ENCODE data around the gene NKX3-2. TPM values are rescaled to one million over a fixed set of nuclear protein-coding genes. Genes with fewer than 3 reads are reported as not detected.

NKX3-2 gene
- total and polyA plus RNA-seq, 2 of the 8 experiments (the other 6 are each of a cell fraction or from before 2014, with no cell fraction given) = 0.13 TPM; not detected in 1

DNA sequence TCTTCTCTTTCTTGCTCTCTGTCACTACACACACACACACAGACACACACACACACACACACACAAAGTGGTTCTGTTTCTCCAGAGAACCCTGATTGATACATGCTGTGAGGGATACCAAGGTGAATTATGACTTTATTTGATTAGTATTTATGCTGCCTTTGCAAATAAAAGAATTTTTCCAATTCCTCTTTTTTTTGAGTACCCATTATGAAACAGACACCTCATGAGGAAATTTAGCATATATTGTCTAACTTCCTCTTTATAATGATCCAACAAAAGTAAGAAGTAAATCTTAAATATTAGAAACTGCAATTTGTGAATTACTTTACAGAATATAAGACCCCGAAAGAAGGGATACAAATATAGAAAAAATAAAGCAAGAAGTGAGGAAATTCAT lies 45.8 kb downstream of the NKX3-2 start:
- Histone ChIP-seq H2BK5ac (ENCODE audit: low read depth, low read length) (no peak overlapping the region), H3K79me1 (ENCODE audit: low read depth, low read length) (no peaks in the 10 kb centered on the region), H3K4me3 (ENCODE audit: extremely low read depth in 1 of 4, insufficient read depth in 2 of 4, low read depth in 3 of 4, low read length in 4 of 4) (no peak overlapping the region), H2BK20ac (ENCODE audit: low read length) (no peak overlapping the region), H3K79me2 (ENCODE audit: control insufficient read depth in 1 of 2, insufficient read depth in 2 of 2, low read length in 2 of 2) (no peaks in the 10 kb centered on the region), H3K36me3 (ENCODE audit: control insufficient read depth in 2 of 4, insufficient read depth in 4 of 4, low read length in 3 of 4) (no peaks in the 10 kb centered on the region), H4K91ac (replicated peaks; ENCODE audit: insufficient read length, low read length) (no peak overlapping the region), H2BK12ac (ENCODE audit: low read depth, low read length) (no peak overlapping the region), H3K18ac (ENCODE audit: extremely low read depth, low read length) (no peak overlapping the region), H2BK15ac (ENCODE audit: low read length) (no peak overlapping the region), H3K4me2 (ENCODE audit: insufficient read depth in 1 of 2, low read depth in 2 of 2, low read length in 2 of 2) (no peak overlapping the region), H4K8ac (ENCODE audit: extremely low read depth, insufficient read depth, low read length) (no peak overlapping the region), H3K14ac (ENCODE audit: insufficient read length) (no peak overlapping the region), H2AK5ac (ENCODE audit: low read depth, low read length) (no peak overlapping the region), H3K23ac (ENCODE audit: insufficient read length) (no peak overlapping the region), H3K56ac (replicated peaks; ENCODE audit: insufficient read length, low read depth, low read length) (no peak overlapping the region), H4K20me1 (replicated peaks in 1 of 2; ENCODE audit: control insufficient read depth in 1 of 2, insufficient read depth in 2 of 2, low read length in 2 of 2) (no peaks in the 10 kb centered on the region), H2AFZ (ENCODE audit: low read length) (no peak overlapping the region), H3K4me1 (replicated peaks in 1 of 4; ENCODE audit: control insufficient read depth in 3 of 4, insufficient read depth in 4 of 4, low read length in 3 of 4) (no peaks in the 10 kb centered on the region), H4K5ac (ENCODE audit: insufficient read length, low read depth, low read length) (no peak overlapping the region), H3K9ac (replicated peaks in 1 of 4; ENCODE audit: extremely low read depth in 1 of 4, low read depth in 3 of 4, low read length in 3 of 4) (no peak overlapping the region), H3K27me3 (replicated peaks in 1 of 4; ENCODE audit: control insufficient read depth in 3 of 4, extremely low read depth in 1 of 4, insufficient read depth in 3 of 4, low read length in 3 of 4) (no peaks in the 10 kb centered on the region), H3K23me2 (ENCODE audit: low read depth, low read length) (no peaks in the 10 kb centered on the region; the same call in 1 of the 2 replicates), H2BK120ac (replicated peaks; ENCODE audit: low read depth, low read length) (no peak overlapping the region), H3K9me3 (ENCODE audit: insufficient read depth in 2 of 2, low read depth in 1 of 2, low read length in 1 of 2) (no peaks in the 10 kb centered on the region), H3K4ac (replicated peaks; ENCODE audit: insufficient read length, low read depth, low read length) (no peak overlapping the region), H3K27ac (ENCODE audit: low read depth, low read length) (no peak overlapping the region)
- WGBS, 2 experiments (ENCODE audit: extremely low coverage in 1 of 2, insufficient coverage in 1 of 2, insufficient read length in 1 of 2, insufficient replicate concordance in 2 of 2, low coverage in 1 of 2, low lambda C conversion rate in 2 of 2, missing lambda C conversion rate in 1 of 2) = 100% methylated on average over 1 of the region's 1 CpG; no CpG with 5 or more reads in 1 of the 2 experiments
- ChIA-PET POLR2A (ENCODE audit: partially characterized antibody) (no interaction called here), CTCF (ENCODE audit: partially characterized antibody) (interaction anchor here (0.7 kb wide), 1 partner anchor 13 kb away, joined by 3 read pairs; no protein-coding TSS in a partner anchor)
- no peak for FAIRE-seq
- DNase-seq (ENCODE audit: low read depth in 1 of 2, low spot score in 2 of 2) = no peak
- TF ChIP-seq RNF2 (IDR thresholded peaks at IDR 0.05; ENCODE audit: borderline replicate concordance, low read depth, low read length, missing control alignments, poor library complexity, severe bottlenecking) (no peak), NRF1 (IDR thresholded peaks at IDR 0.05; ENCODE audit: low read depth, low read length) (no peak), BRCA1 (IDR thresholded peaks at IDR 0.05; ENCODE audit: low read depth, low read length) (no peak), YY1 (IDR thresholded peaks at IDR 0.05; ENCODE audit: low read depth, low read length) (no peak), NANOG (IDR thresholded peaks at IDR 0.05; ENCODE audit: insufficient read depth, low read depth, low read length, poor library complexity, severe bottlenecking) (no peak), SIN3A (conservative IDR thresholded peaks at IDR 0.05 in 1 of 2, IDR thresholded peaks at IDR 0.05 in 1 of 2; ENCODE audit: low read depth in 1 of 2, low read length in 2 of 2) (no peak), ASH2L (IDR thresholded peaks at IDR 0.05; ENCODE audit: low read length) (no peak), CBX8 (IDR thresholded peaks at IDR 0.05; ENCODE audit: borderline replicate concordance, low read depth, low read length) (no peak), GABPA (IDR thresholded peaks at IDR 0.05; ENCODE audit: borderline replicate concordance, insufficient read depth, low read length) (no peak), CBX5 (IDR thresholded peaks at IDR 0.05; ENCODE audit: low read depth, low read length) (no peak), EZH2 (IDR thresholded peaks at IDR 0.05; ENCODE audit: low read depth, low read length, severe bottlenecking) (no peak), CREB1 (IDR thresholded peaks at IDR 0.05) (no peak), CEBPB (IDR thresholded peaks at IDR 0.05; ENCODE audit: low read depth, low read length) (no peak), SP1 (IDR thresholded peaks at IDR 0.05; ENCODE audit: low read depth, low read length) (no peak), FOSL1 (IDR thresholded peaks at IDR 0.05; ENCODE audit: insufficient read depth, low read depth, low read length) (no peak)

Measured in H1 (cell line).